22Rv1 (cell line): ENCODE results near the gene PGLYRP2.

ENCODE experiments used
- CTCF ChIP-seq: fragments of 450-650 bp; IDR thresholded peaks from 2 replicates; pipeline ENCODE4 v1.5.1; 2017; ENCODE audit warnings: mild to moderate bottlenecking
- ZFX ChIP-seq: fragments of 450-650 bp; IDR thresholded peaks from 2 replicates; pipeline ENCODE4 v1.6.1; 2017; ENCODE audit warnings: antibody characterized with exemption, borderline replicate concordance

DNA sequence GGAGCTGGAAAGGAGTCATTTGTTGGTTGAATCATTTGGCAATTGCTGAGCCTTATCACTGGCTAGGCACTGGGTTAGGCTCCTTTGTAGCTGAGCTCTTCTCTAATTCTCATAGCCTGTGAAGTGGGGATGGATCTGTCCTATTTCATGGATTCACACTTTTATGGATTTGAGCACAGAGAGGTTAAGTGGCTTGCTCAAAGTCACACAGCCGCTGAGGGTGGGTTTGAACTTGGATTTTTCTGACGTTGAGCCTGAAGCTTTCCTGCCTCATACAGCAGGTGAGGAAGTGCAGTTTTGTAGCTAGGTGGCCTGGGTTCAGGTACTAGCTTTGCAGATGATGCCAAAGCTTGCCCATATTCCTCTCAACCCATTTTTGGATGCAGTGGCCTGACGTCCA is 48.4 kb upstream of the PGLYRP2 start:
- TF ChIP-seq CTCF (no peak), ZFX (no peak)
